Measurements from ENCODE around the gene FOXD4L1.
"Not testable (repeated sequence)": the region's sequence is repeated elsewhere in the genome, so short reads cannot be mapped to it uniquely, and the experiment has no call there.

GRCh38 chr2:113496527-113496926 is 1.9 kb upstream of the FOXD4L1 start:
- TF ChIP-seq CTCF (IDR thresholded peaks at IDR 0.05 in 8 of 11, conservative IDR thresholded peaks at IDR 0.05 in 3 of 11); POLR2AphosphoS5 (IDR thresholded peaks at IDR 0.05): not testable (repeated sequence)

Data from spleen (tissue), 7 donors.